DMS79 treated with DMSO at 0.1 percent for 48 hours (cell line): ENCODE results near the gene ASB10.

Source experiments
- DNase-seq: peaks from one replicate; lab custom pipeline; 2025; lab: John Stamatoyannopoulos, UW

Gene ASB10, protein sequence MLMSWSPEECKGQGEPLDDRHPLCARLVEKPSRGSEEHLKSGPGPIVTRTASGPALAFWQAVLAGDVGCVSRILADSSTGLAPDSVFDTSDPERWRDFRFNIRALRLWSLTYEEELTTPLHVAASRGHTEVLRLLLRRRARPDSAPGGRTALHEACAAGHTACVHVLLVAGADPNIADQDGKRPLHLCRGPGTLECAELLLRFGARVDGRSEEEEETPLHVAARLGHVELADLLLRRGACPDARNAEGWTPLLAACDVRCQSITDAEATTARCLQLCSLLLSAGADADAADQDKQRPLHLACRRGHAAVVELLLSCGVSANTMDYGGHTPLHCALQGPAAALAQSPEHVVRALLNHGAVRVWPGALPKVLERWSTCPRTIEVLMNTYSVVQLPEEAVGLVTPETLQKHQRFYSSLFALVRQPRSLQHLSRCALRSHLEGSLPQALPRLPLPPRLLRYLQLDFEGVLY

DNA sequence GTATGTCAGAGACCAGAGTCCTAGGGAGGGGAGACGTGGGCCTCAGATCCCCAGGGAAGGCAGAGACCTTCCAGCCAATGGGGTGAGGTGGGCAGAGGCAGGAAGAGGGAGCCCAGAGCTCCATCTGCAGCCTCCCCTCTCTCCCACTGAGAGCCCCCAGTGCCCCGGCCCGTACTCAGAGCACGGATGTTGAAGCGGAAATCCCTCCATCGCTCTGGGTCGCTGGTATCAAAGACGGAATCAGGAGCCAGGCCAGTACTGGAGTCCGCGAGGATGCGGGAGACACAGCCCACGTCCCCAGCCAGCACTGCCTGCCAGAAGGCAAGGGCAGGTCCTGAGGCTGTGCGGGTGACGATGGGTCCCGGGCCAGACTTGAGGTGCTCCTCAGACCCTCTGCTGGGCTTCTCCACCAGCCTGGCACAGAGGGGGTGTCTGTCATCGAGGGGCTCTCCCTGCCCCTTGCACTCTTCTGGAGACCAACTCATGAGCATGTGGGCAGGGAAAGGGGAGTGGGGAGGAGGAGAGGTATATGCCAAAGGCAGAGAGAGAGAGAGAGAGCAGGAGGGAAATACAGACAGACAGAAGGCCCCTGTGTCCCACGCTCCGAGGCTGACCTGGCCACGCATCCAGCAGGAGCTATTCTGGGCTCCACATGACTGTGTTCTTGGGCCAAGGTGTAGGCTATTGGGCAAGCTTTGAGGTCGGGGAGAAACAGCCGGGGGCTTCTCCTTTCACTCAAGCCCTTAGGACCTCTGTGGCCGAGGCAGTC lies at the start of gene ASB10:
TSS of gene ASB10 (minus strand) at position 611 of the 769 bp plus-strand sequence. CDS start at position 491, 120 bp downstream.
- DNase-seq = no peak

DNA sequence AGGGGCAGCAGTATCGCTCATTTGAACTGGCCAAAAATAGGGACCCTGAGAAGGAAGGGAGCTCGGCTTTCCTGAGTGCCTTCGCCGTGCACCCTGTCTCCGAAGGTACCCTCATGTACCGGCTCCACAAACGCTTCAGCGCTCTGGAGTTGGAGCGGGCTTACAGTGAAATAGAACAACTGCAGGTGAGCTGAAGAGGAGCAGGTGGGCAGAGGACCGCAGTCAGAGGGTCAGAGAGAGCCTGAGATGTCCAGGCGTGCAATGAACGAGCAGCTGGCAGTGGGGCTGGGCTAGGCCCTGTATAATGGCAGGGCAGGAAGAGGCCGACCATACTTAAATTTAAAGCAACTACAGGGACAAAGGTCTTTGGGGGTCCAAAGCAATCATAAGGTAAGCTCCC lies 49.4 kb upstream of the ASB10 start:
- no peak for DNase-seq

DNA sequence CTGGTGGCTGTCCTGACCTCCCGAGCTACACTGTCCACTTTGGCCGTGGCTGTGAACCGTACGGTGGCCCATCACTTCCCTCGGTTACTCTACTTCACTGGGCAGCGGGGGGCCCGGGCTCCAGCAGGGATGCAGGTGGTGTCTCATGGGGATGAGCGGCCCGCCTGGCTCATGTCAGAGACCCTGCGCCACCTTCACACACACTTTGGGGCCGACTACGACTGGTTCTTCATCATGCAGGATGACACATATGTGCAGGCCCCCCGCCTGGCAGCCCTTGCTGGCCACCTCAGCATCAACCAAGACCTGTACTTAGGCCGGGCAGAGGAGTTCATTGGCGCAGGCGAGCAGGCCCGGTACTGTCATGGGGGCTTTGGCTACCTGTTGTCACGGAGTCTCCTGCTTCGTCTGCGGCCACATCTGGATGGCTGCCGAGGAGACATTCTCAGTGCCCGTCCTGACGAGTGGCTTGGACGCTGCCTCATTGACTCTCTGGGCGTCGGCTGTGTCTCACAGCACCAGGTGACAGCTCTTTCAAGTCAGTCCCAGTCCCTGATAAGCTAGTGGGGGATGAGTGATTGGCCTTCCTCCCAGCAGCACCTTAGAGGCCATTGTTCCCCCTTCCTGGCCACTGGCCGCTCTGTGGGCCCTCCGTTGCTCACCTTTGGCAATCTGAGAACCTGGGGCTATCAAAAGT lies 48.2 kb upstream of the ASB10 start:
- no peak for DNase-seq

DNA sequence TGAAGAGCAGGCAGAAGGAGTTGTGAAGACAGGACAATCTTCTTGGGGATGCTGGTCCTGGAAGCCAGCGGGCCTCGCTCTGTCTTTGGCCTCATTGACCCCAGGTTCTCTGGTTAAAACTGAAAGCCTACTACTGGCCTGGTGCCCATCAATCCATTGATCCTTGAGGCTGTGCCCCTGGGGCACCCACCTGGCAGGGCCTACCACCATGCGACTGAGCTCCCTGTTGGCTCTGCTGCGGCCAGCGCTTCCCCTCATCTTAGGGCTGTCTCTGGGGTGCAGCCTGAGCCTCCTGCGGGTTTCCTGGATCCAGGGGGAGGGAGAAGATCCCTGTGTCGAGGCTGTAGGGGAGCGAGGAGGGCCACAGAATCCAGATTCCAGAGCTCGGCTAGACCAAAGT lies 46.8 kb upstream of the ASB10 start:
- no peak for DNase-seq

DNA sequence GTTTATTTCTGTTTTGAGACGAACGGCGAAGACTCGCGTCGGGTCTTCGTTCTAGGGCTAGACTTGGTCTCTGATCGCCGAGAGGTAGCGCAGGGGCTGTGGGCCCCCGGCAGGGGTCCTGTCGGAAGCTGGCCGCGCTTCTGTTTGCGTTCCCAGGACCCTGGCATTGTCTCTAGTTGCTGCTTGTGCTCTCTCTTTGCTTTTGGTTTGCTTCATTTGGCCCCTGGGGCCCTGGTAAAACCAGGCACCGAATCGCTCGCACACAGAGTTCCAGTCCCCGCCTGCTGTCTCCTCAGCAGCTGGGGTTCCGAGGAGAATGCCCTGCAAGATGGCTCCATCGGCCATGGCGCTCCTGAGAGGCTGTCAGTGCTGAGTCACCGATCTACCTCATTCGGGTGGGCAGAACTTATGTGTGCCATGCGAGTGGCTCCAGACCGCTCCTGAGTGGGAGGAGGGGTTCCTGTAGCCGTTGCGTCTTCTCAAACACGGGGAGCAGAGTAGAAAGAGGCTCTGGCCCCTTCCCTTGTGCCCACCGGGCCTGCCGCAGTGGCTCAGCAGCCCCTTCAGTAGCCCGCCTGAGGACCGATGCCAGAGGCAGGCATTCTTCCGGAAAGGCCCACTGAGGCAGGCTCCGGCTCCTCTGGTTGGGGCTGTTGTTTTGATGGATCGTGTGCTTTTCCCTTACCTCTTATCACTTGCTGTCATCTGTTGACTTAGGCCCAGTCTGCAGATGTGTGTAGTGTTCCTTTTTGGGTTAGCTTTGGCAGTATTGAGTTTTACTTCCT lies 46.1 kb upstream of the ASB10 start:
- DNase-seq = peak; percentile 5

DNA sequence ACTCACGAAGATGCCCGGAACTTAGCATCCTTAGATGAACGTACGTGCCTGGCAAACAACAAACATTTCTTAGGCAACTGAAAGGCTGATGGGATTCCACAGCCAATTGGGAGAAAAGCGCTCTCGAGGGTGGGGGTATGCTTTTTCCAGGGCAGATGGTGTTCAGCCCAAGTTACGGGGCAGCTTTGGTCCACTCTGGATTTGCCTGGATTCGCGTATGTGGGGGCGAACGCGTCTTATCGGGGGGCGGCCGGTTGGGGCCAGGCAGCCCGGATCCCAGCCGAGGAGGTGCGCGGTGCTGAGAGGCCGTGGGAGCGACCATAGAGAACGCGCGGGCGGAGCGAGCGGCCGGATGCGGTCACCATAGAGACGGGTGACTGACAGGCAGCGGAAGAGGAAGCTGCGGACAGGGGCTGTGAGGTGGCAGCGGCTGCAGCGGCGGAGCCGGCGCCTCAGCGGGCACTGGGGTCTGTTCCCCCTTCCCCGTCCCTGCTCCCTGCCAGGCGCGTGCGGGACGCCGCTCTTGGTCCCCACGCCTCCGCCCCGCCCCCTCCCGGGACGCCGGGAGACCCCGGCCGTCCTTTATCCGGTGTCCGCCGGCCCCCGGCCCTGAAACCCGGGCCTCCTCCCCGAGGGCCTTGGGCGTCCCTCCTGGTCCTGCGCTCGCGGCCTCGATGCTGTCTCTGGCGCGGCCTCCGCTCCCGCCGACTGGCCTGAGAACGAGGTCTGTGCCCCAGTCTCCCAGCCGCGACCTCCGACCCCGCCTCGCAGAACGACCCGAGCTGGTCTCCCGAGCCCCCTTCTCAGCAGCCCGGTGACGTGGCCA lies 45.3 kb upstream of the ASB10 start, which contains the start of gene CHPF2:
TSS of gene CHPF2 (plus strand) at position 393 of the 826 bp plus-strand sequence. CDS start 1,529 bp downstream, outside the sequence.
- peak; percentile 46 for DNase-seq

DNA sequence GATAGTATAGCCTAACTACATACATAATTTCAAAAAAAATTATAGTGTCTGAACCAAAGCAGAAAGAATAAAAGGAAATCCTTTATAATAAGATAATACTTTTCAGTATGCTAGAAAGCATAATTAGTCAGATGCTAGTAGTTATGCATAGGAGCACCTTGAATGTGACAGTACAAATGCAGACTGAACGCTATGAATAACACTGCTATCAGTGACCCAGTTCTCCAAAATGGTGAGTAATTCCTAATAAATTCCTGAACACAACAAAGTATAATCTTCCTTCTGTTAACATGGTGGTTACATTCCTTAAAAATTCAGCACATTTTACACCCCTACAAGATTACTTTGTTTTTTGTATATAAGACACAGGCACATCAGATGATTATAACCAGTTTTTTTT lies 44.0 kb upstream of the ASB10 start:
- no peak for DNase-seq

DNA sequence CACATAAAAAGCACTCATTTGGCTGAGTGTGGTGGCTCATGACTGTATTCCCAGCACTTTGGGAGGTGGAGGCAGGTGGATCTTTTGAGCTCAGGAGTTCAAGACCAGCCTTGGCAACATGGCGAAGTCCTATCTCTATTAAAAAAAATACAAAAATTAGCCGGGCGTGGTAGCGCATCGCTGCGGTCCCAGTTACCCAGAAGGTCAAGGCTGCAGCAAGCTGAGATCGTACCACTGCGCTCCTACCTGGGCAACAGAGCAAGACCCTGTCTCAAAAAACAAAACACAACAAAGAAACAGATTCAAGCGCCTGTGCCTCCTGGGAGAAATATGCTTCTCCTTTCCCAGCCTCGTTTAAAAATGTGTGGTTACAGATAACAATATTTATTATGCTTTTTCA lies 42.2 kb upstream of the ASB10 start:
- no peak for DNase-seq

DNA sequence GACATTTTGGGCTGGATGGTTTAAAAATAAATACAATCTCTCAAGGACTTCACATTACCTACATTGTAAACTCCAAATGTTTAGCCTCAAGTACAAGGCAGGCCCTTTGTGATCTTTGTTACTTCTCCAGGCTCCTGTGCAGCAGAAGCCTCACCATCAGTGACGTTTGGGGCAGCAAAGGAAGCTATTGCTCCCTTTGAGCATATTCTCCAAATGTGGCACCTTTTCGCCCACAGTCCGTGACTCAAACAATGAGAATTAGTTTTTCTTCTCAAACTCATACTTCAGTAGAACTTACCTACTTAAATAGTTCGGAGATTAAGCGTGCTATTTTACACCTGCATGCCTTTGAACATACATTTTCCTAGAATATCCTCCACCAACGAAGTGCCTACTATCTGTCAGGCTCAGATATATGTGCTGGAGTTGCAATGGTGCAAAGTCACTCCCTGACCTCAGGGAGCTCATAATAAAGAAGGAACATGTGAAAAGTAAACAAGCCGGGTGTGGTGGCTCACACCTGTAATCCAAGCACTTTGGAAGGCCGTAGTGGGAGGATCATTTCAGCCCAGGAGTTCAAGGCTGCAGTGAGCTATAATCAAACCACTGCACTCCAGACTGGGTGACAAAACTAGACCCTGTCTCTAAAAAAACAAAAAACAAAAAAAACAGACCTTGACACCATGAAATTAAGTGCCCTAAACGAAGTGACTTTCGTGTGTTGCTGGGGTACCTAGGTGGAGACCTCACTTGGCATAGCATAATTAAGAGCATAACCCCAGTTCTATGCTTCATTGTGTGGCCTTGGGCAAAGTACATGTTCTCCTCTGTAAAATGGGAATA lies 41.2 kb upstream of the ASB10 start:
- no peak for DNase-seq

DNA sequence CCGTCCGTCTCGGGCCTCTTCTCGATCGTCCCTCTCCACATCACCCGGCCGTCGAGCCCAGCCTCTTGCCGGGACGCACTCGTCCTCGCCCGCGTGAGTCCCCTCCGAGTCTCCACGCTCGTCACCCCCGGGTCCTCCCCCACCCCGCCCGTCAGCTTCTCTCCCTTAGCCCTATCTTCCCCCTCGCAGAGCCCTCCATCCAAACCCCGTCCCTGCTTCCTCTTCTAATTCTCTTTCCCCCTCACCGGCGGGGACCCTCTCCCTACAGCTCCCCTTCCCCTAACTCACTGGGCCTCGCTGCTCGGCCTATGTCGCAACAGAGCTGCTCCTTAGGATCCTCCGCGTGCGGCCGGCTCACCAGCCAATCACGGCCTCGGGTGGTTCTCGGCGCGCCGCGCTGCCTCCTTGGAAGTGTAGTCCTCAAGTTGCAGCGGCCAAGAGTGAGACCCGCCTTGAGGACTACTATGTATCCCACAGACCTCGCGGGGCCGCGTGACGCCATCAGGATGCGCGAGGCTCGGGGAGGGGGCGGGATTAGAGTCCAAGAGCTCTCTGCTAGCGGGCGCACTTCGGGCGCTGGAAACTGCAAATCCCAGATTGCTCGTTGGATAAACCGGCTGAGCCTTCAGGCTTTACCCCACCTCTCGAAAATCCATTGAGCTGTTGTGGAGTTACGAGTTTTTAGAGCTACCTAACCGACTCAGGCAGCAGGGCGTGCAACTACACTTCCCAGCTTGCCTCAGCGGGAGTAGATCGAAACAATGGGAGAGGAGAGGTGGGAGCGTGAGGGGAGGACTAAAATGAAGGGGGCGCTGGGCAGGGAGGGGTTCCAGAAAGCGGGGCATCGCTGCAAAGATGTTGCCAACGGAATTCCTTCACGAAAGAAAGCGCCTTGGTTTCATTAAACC lies 40.1 kb upstream of the ASB10 start, which contains the start of gene ABCF2:
TSS of gene ABCF2 (minus strand) at position 331 of the 908 bp plus-strand sequence. CDS start 747 bp downstream, outside the sequence.
- DNase-seq = peak; percentile 67

DNA sequence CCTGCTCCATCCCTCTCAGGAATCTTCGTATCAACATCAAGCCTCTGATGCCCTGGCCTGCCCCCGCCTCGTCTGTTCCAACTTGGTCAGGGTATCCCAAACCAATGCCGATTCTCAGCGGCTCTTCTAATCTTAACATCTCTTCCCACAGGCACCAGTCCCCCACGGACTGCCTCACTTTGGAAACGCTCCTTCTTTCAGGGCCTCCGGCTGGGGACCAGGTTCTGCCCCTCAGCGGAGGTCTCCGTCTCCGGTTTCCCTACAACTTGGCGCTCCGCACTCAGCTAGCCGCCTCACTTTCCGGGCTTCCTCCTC lies 39.5 kb upstream of the ASB10 start:
- no peak for DNase-seq

DNA sequence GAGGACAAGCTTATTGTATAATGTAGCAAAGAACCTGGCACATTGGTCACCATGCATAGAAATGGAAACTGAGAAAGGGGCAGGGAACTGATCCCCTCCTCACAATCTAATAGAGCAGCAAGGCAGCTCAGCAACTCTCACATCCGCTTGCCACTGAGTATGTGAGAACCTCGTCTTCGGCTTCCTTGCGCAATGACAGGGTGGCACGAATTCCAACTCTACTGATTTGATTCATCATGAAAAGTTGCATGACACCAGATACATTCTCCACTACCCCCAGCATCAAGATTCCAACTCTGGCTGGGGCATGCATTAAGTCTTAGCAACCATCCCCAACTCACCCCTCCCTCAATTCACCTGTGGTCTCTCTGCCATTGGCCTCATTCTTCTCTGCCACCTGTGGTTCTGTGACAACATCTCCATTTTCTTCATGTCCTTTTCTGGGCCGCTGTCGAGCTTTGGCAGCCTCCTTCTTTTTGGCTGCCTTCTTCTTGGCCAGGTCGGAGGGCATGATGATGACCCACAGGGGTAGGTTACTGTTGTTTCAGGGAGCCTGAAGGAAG lies 39.0 kb upstream of the ASB10 start:
- DNase-seq = no peak

DNA sequence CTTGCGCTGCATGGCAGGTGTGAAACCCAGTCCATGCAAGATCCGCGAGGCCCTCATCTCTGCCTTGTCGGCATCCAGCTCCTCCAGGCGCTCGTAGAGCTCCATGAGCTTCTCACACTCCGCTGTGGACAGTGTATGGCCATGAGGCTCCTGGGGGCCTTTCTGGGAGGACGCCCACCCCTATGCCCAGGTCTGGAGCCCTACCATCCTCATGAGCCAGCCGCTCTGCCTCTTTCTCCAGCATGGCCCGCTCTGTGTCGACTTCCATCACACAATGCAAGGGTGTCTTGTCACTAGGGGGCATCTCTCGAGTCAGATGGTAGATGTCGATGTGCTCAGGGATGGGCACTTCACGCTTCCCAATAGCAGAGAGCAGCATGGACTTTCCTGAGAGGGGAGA lies 36.7 kb upstream of the ASB10 start:
- no peak for DNase-seq

DNA sequence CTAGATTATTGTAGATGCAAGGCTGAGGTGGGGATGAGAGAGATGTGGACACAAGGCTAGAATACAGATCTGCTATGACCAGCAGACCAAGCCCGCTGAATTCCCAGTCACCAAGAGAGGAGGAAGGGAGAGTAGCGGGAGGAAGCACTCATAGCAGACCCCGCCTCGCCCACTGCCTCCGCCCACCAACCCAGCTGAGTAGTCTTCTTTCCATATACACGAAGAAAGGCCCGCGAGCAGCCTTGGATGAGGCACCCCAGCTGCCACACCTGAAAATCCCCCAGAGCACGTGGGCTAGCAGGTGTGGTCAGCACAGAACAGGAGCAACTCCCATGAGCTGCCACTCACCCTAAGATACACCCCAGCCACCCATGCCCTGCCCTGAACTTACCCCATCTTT lies 31.1 kb upstream of the ASB10 start:
- no peak for DNase-seq

DNA sequence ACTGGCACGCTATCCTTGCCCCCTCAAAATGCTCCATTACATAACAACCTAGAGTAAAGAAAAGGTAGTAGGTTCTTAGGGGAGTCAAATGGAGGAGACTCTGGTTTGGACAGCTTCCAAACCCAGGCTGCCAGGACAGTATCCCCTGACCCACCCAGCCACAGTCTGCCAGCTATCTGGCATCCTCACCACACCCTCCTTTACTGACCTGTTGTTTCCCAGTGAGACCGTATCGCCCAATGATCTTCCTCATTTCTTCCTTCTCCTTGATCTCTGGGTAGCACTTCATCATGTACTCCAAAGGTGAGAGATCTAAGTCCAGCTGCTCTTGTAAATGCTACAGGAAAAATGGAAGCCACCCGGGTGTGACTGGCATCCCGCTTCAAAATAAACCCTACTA lies 28.3 kb upstream of the ASB10 start:
- no peak for DNase-seq

DNA sequence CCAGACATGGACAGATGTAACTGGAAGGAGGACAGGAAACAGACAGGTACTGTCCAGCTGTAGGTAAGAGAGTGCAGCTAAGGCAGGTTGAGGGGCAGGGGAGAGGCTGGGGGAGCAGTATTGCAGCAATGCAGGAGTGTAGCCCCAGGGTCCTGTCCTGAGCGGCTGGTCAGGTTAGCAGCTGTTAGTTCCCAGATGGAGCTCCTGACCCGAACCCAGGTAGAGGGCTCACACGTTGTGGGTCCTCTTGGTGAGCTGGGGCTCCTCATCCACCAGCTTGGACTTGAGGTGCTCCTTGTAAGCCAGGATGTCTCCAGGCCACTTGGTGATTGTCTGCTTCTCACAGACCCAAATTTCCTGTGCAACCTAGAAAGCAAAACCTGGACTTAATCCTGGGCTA lies 26.8 kb upstream of the ASB10 start:
- no peak for DNase-seq

DNA sequence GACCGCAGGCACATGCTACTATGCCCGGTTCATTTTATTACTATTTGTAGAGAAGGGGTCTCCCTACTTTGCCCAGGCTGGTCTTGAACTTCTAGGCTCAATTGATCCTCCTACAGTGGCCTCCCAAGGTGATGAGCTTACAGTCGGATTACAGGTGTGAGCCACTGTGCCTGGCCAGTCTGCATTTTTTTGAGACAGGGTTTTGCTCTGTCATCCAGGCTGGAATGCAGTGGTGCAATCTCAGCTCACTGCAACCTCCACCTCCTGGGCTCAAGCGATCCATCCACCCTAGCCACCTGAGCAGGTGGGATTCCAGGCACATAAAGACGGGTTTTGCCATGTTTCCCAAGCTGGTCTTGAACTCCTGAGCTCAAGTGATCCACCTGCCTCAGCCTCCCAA lies 25.6 kb upstream of the ASB10 start:
- no peak for DNase-seq

DNA sequence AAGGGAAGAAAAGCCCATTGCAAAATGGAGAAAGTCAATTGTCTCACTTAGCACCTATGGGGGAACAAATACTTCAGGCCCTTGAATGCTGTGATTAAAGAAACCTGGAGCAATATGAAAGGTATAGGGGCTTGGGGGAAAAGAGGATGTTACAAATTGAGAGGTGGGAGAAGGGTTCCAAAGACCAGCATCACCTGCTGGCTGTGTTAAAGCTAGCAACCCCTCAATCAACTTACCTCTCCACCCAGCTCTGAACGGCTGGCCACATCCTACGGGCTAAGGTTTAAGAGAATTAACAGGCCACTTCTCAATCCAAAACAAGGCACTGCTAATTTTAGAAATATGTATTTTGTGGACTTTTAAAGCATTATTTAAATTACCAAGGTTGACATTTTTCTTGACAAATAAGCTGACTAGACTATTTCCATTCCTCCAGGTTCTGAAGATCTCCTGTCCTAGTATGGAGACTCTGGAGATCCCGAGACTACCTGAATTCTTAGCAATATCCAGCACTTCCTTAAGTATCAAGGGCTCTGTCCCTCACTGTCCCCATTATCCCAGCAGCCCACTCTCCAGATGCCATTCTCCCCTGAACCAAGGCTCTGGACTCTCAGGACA lies 24.2 kb upstream of the ASB10 start:
- no peak for DNase-seq
